DND-41 (cell line): ENCODE measurements around the gene USP9Y.

ENCODE experiments used
- EZH2 ChIP-seq: IDR thresholded peaks from 3 replicates; pipeline ENCODE4 v1.6.1; 2012; ENCODE audit warnings: borderline replicate concordance, low read depth, mild to moderate bottlenecking, moderate library complexity, low read length, inconsistent platforms; ENCODE audit not compliant: severe bottlenecking
- TF ChIP-seq, protein P1 (sequence below): IDR thresholded peaks from 2 replicates; pipeline ENCODE4 v1.5.1; 2012; ENCODE audit warnings: borderline replicate concordance, low read length, moderate library complexity, mild to moderate bottlenecking; ENCODE audit not compliant: poor library complexity, severe bottlenecking; ENCODE audit errors: extremely low read depth

DNA sequence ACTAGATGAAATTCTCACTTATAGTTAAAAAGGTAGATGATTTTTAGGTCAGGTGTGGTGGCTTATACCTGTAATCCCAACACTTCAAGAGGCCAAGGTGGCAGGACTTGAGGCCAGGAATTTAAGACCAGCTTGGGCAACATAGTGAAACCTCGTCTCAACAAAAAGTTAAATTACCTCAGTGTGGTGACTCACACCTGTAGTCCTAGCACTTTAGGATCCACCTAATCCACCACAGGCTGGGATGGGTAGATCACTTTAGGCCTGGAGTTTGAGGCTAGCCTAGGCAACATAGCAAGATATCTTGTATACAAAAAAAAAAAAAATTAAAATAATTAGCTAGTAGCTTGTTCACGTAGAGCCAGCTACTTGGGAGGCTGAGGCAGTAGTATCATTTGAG, 140.3 kb downstream of the USP9Y start:
- no peak for TF ChIP-seq EZH2
- TF ChIP-seq, protein P1, sequence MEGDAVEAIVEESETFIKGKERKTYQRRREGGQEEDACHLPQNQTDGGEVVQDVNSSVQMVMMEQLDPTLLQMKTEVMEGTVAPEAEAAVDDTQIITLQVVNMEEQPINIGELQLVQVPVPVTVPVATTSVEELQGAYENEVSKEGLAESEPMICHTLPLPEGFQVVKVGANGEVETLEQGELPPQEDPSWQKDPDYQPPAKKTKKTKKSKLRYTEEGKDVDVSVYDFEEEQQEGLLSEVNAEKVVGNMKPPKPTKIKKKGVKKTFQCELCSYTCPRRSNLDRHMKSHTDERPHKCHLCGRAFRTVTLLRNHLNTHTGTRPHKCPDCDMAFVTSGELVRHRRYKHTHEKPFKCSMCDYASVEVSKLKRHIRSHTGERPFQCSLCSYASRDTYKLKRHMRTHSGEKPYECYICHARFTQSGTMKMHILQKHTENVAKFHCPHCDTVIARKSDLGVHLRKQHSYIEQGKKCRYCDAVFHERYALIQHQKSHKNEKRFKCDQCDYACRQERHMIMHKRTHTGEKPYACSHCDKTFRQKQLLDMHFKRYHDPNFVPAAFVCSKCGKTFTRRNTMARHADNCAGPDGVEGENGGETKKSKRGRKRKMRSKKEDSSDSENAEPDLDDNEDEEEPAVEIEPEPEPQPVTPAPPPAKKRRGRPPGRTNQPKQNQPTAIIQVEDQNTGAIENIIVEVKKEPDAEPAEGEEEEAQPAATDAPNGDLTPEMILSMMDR: no peak
